AG09309 (cell line): ENCODE results near the gene VPS13C.

Experiments used
- DNase-seq: peaks from one replicate; pipeline ENCODE4 v3.0.0-alpha.2; 2010; ENCODE audit warnings: low read depth
- H3K4me3 ChIP-seq: 2 replicates; pipeline ENCODE4 v1.5.1; 2011; ENCODE audit warnings: mild to moderate bottlenecking, low read depth, low read length, moderate library complexity; ENCODE audit not compliant: control insufficient read depth
- TF ChIP-seq, protein P1 (sequence below): IDR thresholded peaks from 2 replicates; pipeline ENCODE4 v1.5.1; 2011; ENCODE audit warnings: mild to moderate bottlenecking, low read depth, low read length, inconsistent platforms; ENCODE audit not compliant: insufficient read depth, control insufficient read depth; ENCODE audit errors: missing control alignments

VPS13C gene

GRCh38 chr15:62058327-62059028, 1.8 kb downstream of the VPS13C start:
- no peak for DNase-seq
- H3K4me3 ChIP-seq = no peak overlapping the region
- TF ChIP-seq, protein P1, sequence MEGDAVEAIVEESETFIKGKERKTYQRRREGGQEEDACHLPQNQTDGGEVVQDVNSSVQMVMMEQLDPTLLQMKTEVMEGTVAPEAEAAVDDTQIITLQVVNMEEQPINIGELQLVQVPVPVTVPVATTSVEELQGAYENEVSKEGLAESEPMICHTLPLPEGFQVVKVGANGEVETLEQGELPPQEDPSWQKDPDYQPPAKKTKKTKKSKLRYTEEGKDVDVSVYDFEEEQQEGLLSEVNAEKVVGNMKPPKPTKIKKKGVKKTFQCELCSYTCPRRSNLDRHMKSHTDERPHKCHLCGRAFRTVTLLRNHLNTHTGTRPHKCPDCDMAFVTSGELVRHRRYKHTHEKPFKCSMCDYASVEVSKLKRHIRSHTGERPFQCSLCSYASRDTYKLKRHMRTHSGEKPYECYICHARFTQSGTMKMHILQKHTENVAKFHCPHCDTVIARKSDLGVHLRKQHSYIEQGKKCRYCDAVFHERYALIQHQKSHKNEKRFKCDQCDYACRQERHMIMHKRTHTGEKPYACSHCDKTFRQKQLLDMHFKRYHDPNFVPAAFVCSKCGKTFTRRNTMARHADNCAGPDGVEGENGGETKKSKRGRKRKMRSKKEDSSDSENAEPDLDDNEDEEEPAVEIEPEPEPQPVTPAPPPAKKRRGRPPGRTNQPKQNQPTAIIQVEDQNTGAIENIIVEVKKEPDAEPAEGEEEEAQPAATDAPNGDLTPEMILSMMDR = no peak

DNA sequence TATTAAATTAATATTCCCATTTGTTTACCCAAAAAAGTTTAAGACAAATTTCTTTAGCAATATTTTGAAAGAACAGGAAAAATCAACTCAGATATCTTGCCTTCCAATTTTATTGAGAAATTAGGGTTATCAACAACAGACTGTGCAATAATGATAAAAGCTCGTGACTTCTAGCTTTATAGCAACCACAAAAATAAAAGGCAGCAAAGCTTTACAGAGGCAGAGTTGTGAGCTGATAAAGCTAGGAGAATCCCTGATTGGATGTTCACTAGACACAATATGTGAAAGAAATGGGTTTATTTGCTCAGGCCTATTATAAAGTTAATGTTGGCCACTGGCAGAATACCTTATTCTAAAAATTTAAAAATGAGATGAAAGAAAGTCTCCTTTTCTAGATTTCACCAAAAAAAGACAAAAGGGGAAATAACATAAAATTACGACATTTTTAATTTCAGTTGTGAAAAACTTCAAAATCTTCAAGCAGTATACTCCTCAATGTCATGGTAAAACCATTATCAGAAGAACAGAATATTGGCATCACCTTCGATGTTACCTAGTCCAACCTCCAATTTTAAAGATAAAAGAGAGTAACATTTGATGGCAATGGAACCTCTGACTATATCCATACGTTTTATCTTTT, 2.8 kb downstream of the VPS13C start:
- no peak for DNase-seq
- H3K4me3 ChIP-seq = no peak overlapping the region
- TF ChIP-seq, protein P1 = no peak

- DNase-seq = no peak
- H3K4me3 ChIP-seq = no peak overlapping the region
- TF ChIP-seq, protein P1 = no peak
Measured at GRCh38 chr15:62054979-62055378, 5.3 kb downstream of the VPS13C start.

DNA sequence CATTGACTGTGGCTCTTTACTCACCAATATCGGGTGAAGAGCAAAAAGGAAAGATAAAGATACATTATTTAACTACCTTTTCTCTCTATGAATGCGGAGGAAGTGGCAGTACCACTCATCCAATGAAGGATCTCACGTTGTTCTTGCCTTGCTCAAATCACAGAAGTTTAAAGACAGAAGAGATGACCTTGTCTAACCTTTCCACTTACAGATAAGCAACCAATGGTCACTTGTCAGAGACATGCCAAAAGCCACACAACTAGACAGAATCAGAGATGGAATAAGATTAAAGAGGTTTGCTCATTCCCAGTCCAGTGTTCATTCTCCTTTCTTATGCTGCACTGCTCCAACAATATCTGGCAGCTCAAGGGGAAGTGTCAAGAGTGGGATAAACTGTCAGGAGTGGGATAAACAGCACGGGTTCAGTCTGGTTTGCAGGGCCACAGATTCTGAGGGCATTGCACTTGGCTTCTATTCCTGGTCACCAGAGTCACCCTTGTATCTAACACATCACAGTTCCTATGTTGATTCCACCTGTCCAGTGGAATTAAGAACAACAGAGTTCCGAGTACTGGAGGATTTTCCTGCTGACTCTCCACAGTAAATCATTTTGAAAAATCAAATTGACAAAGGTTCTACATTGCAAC, 6.7 kb downstream of the VPS13C start:
- DNase-seq = no peak
- TF ChIP-seq, protein P1 = no peak
- no peak overlapping the region for H3K4me3 ChIP-seq

DNA sequence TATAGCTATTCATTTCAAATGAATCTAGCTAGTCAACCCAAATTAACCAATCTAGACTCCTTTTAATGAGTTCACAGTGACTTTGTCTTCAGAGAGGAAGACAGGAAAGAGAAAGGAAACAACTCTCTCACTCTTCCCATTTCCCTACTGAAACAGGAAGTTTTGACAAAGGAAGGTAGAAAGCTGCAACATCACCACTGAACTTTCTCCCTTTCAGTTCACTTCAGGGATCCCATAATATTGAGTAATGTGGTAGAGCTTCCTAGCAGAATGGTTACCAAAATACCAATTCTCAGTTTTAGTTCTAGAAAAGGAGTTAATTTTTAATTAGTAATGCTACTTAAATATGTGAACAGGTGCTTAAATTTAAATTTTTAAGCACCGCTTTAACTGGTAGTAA, 7.5 kb downstream of the VPS13C start:
- H3K4me3 ChIP-seq = no peak overlapping the region
- TF ChIP-seq, protein P1 = no peak
- DNase-seq = no peak

- DNase-seq = no peak
- TF ChIP-seq, protein P1 = no peak
- H3K4me3 ChIP-seq = no peak overlapping the region
Measured at GRCh38 chr15:62051166-62051565, 9.1 kb downstream of the VPS13C start.
